NCI-H446 (cell line): Measurements from ENCODE around the gene BMP4.
"Not testable (repeated sequence)": the region's sequence is repeated elsewhere in the genome, so short reads cannot be mapped to it uniquely, and the experiment has no call there.

Experiments used
- DNase-seq, 2 experiments: peaks; one replicate each; lab custom pipeline; 2025; lab: John Stamatoyannopoulos, UW

BMP4 gene

DNA sequence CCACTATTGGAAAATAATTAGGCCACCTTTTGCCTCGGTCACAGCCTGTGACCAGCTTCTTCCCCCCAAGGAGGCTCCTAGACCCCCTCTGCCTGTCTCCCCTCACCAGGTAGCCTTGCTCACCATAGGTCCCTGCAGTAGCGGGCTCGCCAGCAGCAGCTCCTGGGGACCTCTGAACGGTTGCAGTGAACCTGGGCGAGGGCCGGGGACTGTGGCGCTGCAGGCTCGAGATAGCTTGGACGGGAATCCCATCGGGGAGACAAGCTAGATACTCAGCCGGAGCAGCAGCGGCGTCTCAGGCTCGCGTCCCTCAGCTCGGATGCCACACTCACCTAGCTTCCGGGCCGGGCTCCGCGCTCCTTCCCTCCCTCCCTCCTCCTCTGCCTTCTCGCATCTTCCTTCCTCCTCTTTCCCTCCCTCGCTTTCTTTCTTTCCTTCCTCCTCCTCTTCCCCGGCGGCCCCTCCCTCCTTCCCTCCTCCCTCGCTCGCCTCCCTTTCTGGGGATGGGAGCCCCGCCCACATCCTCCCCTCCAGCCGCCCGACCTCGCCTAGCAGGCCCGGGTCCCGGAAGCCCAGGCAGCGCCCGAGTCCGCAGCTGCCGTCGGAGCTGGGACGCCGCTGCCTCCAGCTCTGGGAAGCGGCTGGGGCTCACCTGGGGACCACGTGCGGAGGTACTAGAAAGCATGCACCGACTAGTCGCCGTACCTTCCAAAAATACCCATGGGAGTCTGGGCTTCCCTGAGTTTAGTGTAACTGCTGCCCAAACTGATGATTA, at the start of gene BMP4:
TSS of gene BMP4 (minus strand) at position 399 of the 775 bp plus-strand sequence. CDS start 4,603 bp downstream, outside the sequence.
- DNase-seq = no peak

GRCh38 chr14:54003064-54003463, 46.4 kb upstream of the BMP4 start:
- DNase-seq = peak in 1 of 2 experiments; percentile 16

DNA sequence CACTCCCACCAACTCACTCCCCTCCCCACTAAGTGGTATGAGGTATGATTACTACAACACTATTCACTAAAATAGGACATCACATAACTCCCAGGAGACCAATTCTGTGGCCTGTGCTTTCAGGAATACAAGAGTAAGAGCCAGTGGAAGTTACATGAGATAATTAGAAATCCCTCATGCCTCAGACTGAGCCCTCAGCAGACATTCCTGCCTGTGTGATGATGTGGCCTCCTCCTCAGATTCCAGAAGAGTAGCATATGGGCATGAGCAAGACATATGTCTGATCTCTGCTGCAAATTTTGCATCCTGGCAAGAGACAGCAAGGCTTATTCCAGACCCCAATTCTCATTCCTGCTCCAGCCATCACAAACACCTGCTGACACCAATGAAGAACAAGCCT, 46.0 kb upstream of the BMP4 start:
- peak in 1 of 2 experiments; percentile 36 for DNase-seq

- DNase-seq = no peak
These were observed 44.7 kb upstream of the BMP4 start for GRCh38 chr14:54001189-54001878.

DNA sequence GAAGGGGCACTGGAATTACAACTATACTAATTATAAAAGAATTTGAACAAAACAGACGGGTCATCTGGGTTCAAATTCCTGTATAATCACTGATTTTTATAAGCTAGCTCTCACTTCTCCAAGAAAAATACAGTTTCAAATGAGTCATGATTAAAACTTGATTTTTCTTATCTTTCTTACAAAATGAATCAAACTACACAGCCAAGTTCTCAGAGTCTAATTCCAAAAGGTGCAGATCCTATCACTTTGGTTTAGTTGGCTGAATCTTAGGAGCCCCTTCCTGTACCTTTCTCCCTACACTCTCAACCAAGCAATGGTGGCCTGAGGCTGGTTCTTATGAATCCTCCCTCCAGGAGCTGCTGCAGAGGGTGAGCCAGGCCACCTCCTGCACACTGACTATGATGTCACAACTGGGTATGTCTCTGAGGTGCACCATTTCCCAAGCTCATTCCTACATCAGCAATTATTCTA, 43.8 kb upstream of the BMP4 start:
- no peak for DNase-seq

- no peak for DNase-seq
These were observed 42.5 kb upstream of the BMP4 start for GRCh38 chr14:53999061-53999488.

GRCh38 chr14:53996041-53996440, 39.4 kb upstream of the BMP4 start:
- no peak for DNase-seq

- no peak for DNase-seq
These were observed 37.4 kb upstream of the BMP4 start for GRCh38 chr14:53993920-53994607.

- no peak for DNase-seq
These were observed 34.4 kb upstream of the BMP4 start for GRCh38 chr14:53990978-53991377.

GRCh38 chr14:53986718-53987117, 30.1 kb upstream of the BMP4 start:
- DNase-seq = not testable (repeated sequence)

DNA sequence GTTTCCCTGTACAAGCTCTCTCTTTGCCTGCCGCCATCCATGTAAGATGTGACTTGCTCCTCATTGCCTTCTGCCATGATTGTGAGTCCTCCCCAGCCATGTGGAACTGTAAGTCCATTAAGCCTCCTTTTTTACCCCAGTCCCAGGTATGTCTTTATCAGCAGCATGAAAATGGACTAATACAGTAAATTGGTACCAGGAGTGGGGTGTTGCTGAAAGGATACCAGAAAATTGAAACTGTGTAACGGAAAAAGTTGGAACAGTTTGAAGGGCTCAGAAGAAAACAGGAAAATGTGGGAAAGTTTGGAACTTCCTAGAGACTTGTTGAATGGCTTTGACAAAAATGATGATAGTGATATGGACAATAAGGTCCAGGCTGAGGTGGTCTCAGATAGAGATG, 28.3 kb upstream of the BMP4 start:
- not testable (repeated sequence) for DNase-seq

- no peak for DNase-seq
These were observed 26.5 kb upstream of the BMP4 start for GRCh38 chr14:53983112-53983511.

- DNase-seq = no peak
These were observed 25.9 kb upstream of the BMP4 start for GRCh38 chr14:53982546-53982945.

- peak in 1 of 2 experiments; percentile 18 for DNase-seq
These were observed 23.4 kb upstream of the BMP4 start for GRCh38 chr14:53979747-53980642.

DNA sequence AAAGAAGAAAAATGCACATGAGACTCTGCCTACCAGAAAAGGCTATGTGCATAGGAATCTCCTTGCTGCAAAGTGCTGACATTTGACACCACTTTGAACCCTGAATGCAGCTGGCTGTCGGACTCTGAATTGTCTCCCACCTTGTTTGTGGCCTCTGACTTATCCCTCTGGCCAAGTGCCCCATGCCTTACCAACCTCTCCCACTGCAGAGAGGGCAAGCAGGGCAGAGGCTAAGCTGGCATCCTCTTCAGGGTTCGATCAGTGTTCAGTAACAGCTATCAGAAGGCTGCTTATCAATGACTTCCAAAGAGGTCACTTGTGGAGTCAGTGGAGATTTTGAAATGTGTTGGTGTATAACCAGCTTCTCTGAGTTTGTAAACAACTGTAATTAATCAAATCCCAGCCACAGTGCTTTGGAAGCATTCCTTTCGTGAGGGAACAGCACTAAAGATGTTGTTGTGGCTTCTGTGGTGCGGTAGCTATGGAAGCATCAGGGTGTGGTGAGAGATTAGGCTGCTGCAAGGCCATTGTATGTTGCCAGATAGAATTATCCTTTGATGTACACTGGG, 22.6 kb upstream of the BMP4 start:
- no peak for DNase-seq

DNA sequence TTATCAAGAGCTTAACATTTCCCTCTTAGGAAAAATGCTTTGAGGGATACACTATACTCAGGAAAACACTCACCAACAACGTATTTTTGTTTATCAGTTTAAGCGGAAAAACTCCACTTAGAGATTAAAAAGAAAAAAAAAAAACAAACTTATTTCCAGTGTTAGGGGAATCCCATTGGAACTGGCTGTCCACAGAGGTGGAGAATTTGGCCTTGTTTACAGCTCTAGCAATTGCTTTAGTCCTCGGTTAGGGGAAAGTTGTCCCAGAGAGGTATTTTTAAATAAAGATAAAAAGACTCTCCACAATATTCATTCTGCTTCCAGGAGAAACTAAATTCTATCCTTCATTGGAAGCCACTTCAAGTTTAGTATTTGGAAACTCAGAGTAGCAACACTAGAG, 21.6 kb upstream of the BMP4 start:
- DNase-seq = no peak

GRCh38 chr14:53975444-53975843, 18.8 kb upstream of the BMP4 start:
- DNase-seq = no peak

- DNase-seq = no peak
These were observed 14.9 kb upstream of the BMP4 start for GRCh38 chr14:53971521-53971920.

GRCh38 chr14:53969326-53969725, 12.7 kb upstream of the BMP4 start:
- DNase-seq = no peak

- DNase-seq = no peak
These were observed 12.1 kb upstream of the BMP4 start for GRCh38 chr14:53968726-53969125.

DNA sequence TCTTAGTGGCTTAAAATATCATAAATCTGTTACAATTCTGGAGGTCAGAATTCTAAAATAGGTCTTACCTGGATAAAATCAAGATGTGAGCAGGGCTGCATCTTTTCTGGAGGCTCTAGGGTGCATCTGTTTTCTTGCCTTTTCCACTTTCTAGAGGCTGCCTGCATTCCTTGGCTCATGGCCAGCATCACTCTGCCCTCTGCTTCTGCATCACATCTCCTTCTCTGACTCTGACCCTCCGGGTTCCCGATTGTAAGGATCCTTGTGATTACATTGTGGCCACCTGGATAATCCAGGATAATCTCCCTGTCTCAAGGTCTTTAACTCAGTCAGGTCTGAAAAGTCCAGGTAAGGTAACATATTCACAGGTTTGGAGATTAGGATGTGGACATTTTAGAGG, 11.0 kb upstream of the BMP4 start:
- DNase-seq = peak in 1 of 2 experiments; percentile 13
